ENCODE measurements around the gene COG4.

DNA sequence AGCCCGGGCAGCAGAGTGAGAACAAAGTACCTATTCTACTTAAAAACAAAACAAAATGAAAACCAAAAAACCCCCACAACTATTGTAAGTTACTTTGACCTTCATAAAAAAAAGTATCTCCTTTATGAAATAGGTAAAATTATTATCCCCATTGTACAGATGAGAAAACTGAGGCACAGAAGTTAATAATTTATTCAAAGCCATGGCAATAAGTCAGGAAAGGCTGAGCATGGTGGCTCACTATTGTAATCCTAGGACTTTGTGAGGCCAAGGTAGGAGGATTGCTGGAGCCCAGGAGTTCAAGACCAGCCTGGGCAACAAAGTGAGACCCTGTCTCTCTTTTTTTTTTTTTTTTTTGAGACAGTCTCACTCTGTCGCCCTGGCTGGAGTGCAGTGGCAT lies 38.5 kb downstream of the COG4 start:
- TF ChIP-seq, protein P1, sequence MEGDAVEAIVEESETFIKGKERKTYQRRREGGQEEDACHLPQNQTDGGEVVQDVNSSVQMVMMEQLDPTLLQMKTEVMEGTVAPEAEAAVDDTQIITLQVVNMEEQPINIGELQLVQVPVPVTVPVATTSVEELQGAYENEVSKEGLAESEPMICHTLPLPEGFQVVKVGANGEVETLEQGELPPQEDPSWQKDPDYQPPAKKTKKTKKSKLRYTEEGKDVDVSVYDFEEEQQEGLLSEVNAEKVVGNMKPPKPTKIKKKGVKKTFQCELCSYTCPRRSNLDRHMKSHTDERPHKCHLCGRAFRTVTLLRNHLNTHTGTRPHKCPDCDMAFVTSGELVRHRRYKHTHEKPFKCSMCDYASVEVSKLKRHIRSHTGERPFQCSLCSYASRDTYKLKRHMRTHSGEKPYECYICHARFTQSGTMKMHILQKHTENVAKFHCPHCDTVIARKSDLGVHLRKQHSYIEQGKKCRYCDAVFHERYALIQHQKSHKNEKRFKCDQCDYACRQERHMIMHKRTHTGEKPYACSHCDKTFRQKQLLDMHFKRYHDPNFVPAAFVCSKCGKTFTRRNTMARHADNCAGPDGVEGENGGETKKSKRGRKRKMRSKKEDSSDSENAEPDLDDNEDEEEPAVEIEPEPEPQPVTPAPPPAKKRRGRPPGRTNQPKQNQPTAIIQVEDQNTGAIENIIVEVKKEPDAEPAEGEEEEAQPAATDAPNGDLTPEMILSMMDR (conservative IDR thresholded peaks at IDR 0.05; ENCODE audit: low read depth, low read length), result no peak
- TF ChIP-seq EZH2phosphoT487 (IDR thresholded peaks at IDR 0.05; ENCODE audit: borderline replicate concordance, low read length) (no peak), EZH2 (IDR thresholded peaks at IDR 0.05; ENCODE audit: low read length, unreplicated experiment) (no peak)
